Colonic mucosa (tissue), 4 donors: ENCODE measurements around the gene SLC17A6. TPM values are rescaled to one million over a fixed set of nuclear protein-coding genes. Genes with fewer than 3 reads are reported as not detected.

Source experiments
- DNase-seq: peaks from one replicate; pipeline ENCODE4 v3.0.0-alpha.2; 2020
- H3K27ac ChIP-seq: fragments of 200-600 bp; one replicate; pipeline ENCODE4 v1.8.0; 2021
- H3K27me3 ChIP-seq: fragments of 200-600 bp; one replicate; pipeline ENCODE4 v1.8.0; 2021
- H3K36me3 ChIP-seq: fragments of 200-600 bp; one replicate; pipeline ENCODE4 v1.8.0; 2021
- H3K4me1 ChIP-seq: fragments of 200-600 bp; one replicate; pipeline ENCODE4 v1.8.0; 2021; ENCODE audit warnings: mild to moderate bottlenecking
- H3K4me3 ChIP-seq: fragments of 200-600 bp; one replicate; pipeline ENCODE4 v1.8.0; 2021
- H3K9ac ChIP-seq, 2 donors: one replicate each; pipeline ENCODE4 v1.7.0; 2013; ENCODE audit warnings: control low read depth in 2 of 2, low read depth in 2 of 2, low read length in 2 of 2
- H3K9me3 ChIP-seq: fragments of 200-600 bp; one replicate; pipeline ENCODE4 v1.8.0; 2021
- intact Hi-C: fragments of 100-400 bp; cut with DNase I; formaldehyde crosslinking; loops from one replicate; pipeline ENCODE4 v1.14.1; 2022
- total RNA-seq, 2 donors: library from RNA; stranded (reverse); fragmentation: NEBNext Ultra II Directional in 1 of 2; extraction: Animal tissue kit (Norgen Biotek cat#: 25700) in 1 of 2; gene quantifications; one replicate each; pipeline ENCODE4 v1.2.1, GENCODE V29; 2021
- TF ChIP-seq, protein P1 (sequence below): fragments of 200-600 bp; IDR thresholded peaks from one replicate; pipeline ENCODE4 v1.8.0; 2022; ENCODE audit warnings: antibody characterized with exemption, mild to moderate bottlenecking
- donor health status: healthy.
- donor health status: DM: no; HTN: no; CAD: no.
- donor health status: DM: no; HTN: no; CAD: no.

The SLC17A6 gene
- total RNA-seq, 2 donors from 2014 or later = not detected

DNA sequence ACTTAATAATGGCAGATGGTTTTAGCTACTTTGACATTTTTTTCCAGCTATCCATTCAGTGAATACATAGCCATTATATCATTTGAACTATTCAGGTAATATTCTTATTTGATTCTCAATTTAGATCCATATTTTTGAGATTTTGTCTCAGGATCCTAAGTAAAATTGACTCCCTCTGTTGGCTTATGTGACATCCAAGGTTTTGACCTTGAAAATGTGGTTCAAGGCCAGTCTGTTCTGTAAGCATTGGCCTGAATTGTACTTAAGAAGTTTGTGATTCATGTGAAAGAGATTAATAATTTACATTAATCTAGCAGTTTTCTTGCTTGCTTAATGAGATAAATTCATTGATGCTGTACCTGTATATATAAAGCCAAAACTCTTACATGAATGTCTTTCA lies 1.6 kb upstream of the SLC17A6 start:
- Histone ChIP-seq H3K4me1 (no peaks in the 10 kb centered on the region), H3K9ac (no peak overlapping the region), H3K9me3 (no peaks in the 10 kb centered on the region), H3K27ac (no peak overlapping the region), H3K27me3 (peaks cover 29% of the 10 kb centered on the region), H3K4me3 (no peak overlapping the region), H3K36me3 (no peaks in the 10 kb centered on the region)
- intact Hi-C loops = no loop called here
- no peak for DNase-seq
- TF ChIP-seq, protein P1, sequence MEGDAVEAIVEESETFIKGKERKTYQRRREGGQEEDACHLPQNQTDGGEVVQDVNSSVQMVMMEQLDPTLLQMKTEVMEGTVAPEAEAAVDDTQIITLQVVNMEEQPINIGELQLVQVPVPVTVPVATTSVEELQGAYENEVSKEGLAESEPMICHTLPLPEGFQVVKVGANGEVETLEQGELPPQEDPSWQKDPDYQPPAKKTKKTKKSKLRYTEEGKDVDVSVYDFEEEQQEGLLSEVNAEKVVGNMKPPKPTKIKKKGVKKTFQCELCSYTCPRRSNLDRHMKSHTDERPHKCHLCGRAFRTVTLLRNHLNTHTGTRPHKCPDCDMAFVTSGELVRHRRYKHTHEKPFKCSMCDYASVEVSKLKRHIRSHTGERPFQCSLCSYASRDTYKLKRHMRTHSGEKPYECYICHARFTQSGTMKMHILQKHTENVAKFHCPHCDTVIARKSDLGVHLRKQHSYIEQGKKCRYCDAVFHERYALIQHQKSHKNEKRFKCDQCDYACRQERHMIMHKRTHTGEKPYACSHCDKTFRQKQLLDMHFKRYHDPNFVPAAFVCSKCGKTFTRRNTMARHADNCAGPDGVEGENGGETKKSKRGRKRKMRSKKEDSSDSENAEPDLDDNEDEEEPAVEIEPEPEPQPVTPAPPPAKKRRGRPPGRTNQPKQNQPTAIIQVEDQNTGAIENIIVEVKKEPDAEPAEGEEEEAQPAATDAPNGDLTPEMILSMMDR = no peak

DNA sequence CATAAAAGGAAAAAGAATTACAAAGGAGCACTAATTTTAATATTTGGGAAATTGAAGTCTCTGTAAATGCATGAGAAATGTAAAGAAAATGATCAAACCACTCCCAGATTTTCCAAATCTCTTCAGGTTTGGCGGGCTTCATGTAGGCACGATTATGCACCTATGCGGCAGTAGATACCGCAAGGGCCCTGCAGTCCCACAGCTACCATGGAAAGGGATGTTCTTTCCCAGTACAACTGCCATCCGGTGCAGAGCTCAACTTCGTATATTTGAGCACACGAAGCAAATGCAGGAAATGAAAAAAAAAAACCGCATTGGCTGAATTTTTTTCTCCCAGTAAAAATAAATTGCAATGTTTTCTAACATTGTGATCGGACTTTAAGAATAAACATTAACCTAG lies 1.4 kb downstream of the SLC17A6 start:
- no peak overlapping the region for H3K27ac ChIP-seq
- no peak overlapping the region for H3K9ac ChIP-seq
- no peaks in the 10 kb centered on the region for H3K9me3 ChIP-seq
- H3K36me3 ChIP-seq = no peaks in the 10 kb centered on the region
- TF ChIP-seq, protein P1 = no peak
- no peaks in the 10 kb centered on the region for H3K4me1 ChIP-seq
- H3K4me3 ChIP-seq = no peak overlapping the region
- intact Hi-C loops = no loop called here
- peaks cover 57% of the 10 kb centered on the region for H3K27me3 ChIP-seq
- DNase-seq = no peak

DNA sequence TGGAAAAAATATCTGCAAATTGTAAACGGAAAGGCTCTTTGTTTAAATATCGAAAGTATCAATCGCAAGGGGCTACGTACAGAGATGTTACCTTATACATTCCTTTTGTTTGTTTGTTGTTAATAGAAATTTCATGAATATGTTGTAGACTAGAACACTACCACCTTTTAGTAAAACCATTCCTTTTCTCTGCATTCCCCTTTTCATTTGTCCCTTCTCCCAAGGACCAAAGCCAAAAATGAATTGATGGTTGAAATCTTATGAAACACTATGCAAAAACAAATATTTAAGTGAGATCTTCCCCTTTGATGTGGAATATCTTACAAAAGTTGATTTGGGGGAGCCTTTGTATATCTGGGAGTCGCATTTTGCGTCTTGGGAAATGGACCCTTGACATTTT lies 2.1 kb downstream of the SLC17A6 start:
- no peaks in the 10 kb centered on the region for H3K9me3 ChIP-seq
- no peaks in the 10 kb centered on the region for H3K36me3 ChIP-seq
- intact Hi-C loops = no loop called here
- H3K4me3 ChIP-seq = no peak overlapping the region
- DNase-seq = no peak
- H3K9ac ChIP-seq = no peak overlapping the region
- no peaks in the 10 kb centered on the region for H3K4me1 ChIP-seq
- peaks cover 57% of the 10 kb centered on the region for H3K27me3 ChIP-seq
- TF ChIP-seq, protein P1 = no peak
- H3K27ac ChIP-seq = no peak overlapping the region

DNA sequence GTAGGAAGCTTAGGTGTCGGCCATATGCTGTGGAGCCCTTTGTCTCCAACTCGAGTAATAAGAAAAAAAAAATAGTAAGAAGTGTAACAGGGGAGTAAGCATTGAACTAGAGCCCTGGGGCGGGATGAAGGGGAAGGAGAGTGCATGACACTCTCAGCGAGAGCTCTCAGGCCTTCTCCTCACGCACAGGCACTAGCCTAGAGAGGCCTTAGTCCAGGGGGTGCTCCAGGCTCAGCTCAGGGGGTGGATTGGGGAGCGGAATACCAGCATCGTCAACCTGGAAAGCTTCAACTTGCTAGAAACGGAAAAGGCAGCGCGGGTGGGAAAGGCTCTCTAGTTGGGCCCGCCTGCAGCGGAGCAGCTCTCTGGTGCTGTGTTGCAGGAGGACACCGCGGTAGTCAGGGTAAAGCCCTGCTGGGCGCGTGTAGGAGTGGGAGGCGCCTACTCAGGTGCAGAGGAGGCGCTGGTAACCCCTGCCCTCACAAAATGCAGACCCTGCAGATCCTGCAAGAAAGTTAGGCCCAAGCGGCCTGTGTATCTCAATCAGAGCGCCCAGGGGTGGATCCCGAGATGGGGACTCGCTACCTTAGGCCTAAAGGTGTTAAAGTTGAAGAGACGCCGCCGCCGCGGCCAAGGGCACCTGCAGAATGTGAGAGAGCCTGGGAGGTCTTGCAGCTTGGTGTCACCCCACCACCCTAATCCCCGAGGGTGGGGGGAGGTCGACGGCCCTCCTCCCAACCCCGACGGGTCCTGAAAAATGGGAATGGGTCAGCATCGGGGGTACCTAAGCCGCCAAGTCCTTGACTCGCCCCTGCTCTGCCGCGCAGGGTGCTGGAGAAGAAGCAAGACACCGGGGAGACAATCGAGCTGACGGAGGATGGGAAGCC lies 2.8 kb downstream of the SLC17A6 start:
- intact Hi-C loops = no loop called here
- H3K4me3 ChIP-seq = no peak overlapping the region
- H3K27ac ChIP-seq = no peak overlapping the region
- H3K27me3 ChIP-seq = peaks cover 57% of the 10 kb centered on the region
- H3K36me3 ChIP-seq = no peaks in the 10 kb centered on the region
- TF ChIP-seq, protein P1 = no peak
- H3K9ac ChIP-seq = no peak overlapping the region
- no peaks in the 10 kb centered on the region for H3K4me1 ChIP-seq
- H3K9me3 ChIP-seq = no peaks in the 10 kb centered on the region
- no peak for DNase-seq

DNA sequence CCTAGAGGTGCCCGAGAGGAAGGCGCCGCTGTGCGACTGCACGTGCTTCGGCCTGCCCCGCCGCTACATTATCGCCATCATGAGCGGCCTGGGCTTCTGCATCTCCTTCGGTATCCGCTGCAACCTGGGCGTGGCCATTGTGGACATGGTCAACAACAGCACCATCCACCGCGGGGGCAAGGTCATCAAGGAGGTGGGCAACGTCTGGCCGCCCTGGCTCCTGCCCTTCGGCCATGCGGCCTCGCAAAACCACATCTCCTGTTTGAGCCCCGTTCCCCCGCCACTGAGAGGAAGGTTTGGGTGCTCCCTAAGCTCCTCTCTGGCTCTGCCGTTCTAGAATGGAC lies 3.4 kb downstream of the SLC17A6 start:
- no peaks in the 10 kb centered on the region for H3K36me3 ChIP-seq
- H3K4me1 ChIP-seq = no peaks in the 10 kb centered on the region
- no peak for DNase-seq
- peaks cover 57% of the 10 kb centered on the region for H3K27me3 ChIP-seq
- TF ChIP-seq, protein P1 = no peak
- no peak overlapping the region for H3K4me3 ChIP-seq
- H3K27ac ChIP-seq = no peak overlapping the region
- no peak overlapping the region for H3K9ac ChIP-seq
- intact Hi-C loops = no loop called here
- H3K9me3 ChIP-seq = no peaks in the 10 kb centered on the region
